Measurements from ENCODE around the gene PIK3C2G. TPM values are rescaled to one million over a fixed set of nuclear protein-coding genes. Genes with fewer than 3 reads are reported as not detected.

The PIK3C2G gene
- total RNA-seq, 1 experiment from 2014 or later, result not detected

- H3K23me2 ChIP-seq (ENCODE audit: insufficient read length, low read depth, low read length, poor library complexity, severe bottlenecking), result no peaks in the 10 kb centered on the region
- Mint-ChIP-seq H3K36me3 (ENCODE audit: insufficient read depth in 1 of 3, low read depth in 3 of 3) (peaks cover 0 to 2% (median under 1%) of the 10 kb centered on the region in 3 experiments; a peak in 4 of 7 replicates), H3K27me3 (ENCODE audit: low read depth) (no peaks in the 10 kb centered on the region), H3K9me3 (no peaks in the 10 kb centered on the region; a peak in 1 of 5 replicates), H3K27ac (no peak overlapping the region; a peak in 1 of 7 replicates), H3K4me1 (no peaks in the 10 kb centered on the region), H3K4me3 (no peak overlapping the region; a peak in 1 of 5 replicates)
- H4K8ac ChIP-seq (replicated peaks; ENCODE audit: insufficient read length, low read depth, low read length), result no peak overlapping the region
- H3K27me3 ChIP-seq (ENCODE audit: insufficient read depth, low read length), result no peaks in the 10 kb centered on the region
- no peak overlapping the region for H2AK5ac ChIP-seq (ENCODE audit: insufficient read length, low read length)
- no peak overlapping the region for H4K91ac ChIP-seq (ENCODE audit: insufficient read length, low read depth, low read length)
- H3T11ph ChIP-seq (ENCODE audit: low read length), result no peak overlapping the region
- no CpG with 5 or more reads among the region's 5 CpGs for WGBS (ENCODE audit: extremely low coverage, insufficient read length, low lambda C conversion rate)
- H3K4me2 ChIP-seq (ENCODE audit: insufficient read depth, insufficient read length, low read length), result no peak overlapping the region
- no peak overlapping the region for H3K27ac ChIP-seq (ENCODE audit: insufficient read length, low read depth, low read length)
- no peak overlapping the region for H3K18ac ChIP-seq (ENCODE audit: insufficient read length, low read depth, low read length)
- no peak overlapping the region for H2BK15ac ChIP-seq (ENCODE audit: low read depth, low read length)
- no peaks in the 10 kb centered on the region for H3K9me3 ChIP-seq (ENCODE audit: control insufficient read depth, low read depth, low read length)
- no peak for DNase-seq
- H3K9ac ChIP-seq (ENCODE audit: extremely low read depth, insufficient read length, low read length), result no peak overlapping the region
- TF ChIP-seq CTCF (conservative IDR thresholded peaks at IDR 0.05), result no peak
- no peaks in the 10 kb centered on the region for H3K79me2 ChIP-seq (ENCODE audit: insufficient read depth, low read length)
- H3K4me1 ChIP-seq (ENCODE audit: insufficient read depth, low read length), result no peaks in the 10 kb centered on the region
- H3K56ac ChIP-seq (ENCODE audit: insufficient read length, low read depth, low read length), result no peak overlapping the region
- no peak overlapping the region for H2BK12ac ChIP-seq (ENCODE audit: insufficient read length, low read depth, low read length)
- no peak overlapping the region for H2AFZ ChIP-seq (ENCODE audit: low read length)
- H3K79me1 ChIP-seq (ENCODE audit: insufficient read depth, low read depth, low read length, poor library complexity, severe bottlenecking), result no peaks in the 10 kb centered on the region
- H4K5ac ChIP-seq (ENCODE audit: insufficient read length, low read depth, low read length), result no peak overlapping the region
- no peak overlapping the region for H2BK20ac ChIP-seq (ENCODE audit: low read depth, low read length, poor library complexity, severe bottlenecking)
- no peak overlapping the region for H2BK5ac ChIP-seq (ENCODE audit: insufficient read length, low read length)
- no peak overlapping the region for H3K4ac ChIP-seq (ENCODE audit: low read depth, low read length)
- H4K20me1 ChIP-seq (ENCODE audit: control insufficient read depth, insufficient read depth, insufficient read length), result no peaks in the 10 kb centered on the region
- H3K23ac ChIP-seq (ENCODE audit: insufficient read length, low read depth, low read length), result no peak overlapping the region
- no peak overlapping the region for H2BK120ac ChIP-seq (ENCODE audit: low read depth, low read length, poor library complexity, severe bottlenecking)
- no peak overlapping the region for H3K14ac ChIP-seq (ENCODE audit: insufficient read depth, low read length)
Observed at GRCh38 chr12:18355429-18355828, 94.1 kb downstream of the PIK3C2G start.
